ENCODE measurements around the gene MMGT1.

MMGT1 gene

DNA sequence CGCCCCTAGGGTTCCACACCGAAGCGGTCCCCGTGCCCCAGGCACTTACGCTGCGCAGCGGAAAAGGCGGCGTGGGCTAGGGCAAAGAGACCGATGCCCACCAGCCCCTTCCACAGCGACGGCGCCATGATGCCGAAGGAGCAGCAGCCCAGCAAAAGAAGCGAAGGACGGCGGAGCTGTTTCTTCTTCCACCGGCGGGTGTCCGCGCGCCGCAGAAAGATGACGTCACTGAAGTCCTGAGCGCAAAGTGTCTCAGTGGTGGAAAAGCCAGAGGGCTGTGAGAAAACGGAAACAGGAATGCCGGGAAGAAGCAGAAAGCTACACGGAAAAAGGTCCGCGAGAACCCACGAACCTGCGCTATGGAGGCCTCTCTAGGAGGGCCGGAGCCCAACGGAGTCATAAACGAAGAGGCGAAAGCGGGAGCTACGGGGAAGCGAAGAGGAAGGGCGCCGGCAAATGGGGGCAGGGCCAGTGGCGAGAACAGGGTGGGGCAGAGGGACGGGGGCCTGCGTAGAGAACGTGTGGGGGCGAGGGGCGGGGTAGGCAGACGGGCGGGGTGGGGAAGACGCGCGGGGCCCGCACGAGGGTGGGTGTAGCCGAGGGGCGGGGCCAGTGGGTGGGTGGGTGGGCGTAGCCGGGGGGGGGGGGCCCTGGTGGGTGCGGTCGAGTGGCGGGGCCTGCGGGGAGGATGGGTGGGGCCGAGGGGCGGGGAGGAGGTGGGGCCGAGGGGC, at the start of gene MMGT1:
MMGT1 (minus strand) TSS at position 441 of the 731 bp plus-strand sequence; CDS start at position 128, 313 bp downstream.
- in situ Hi-C loops (cut with MboI; ENCODE audit: low sequenced_read_pairs), result no loop called here

DNA sequence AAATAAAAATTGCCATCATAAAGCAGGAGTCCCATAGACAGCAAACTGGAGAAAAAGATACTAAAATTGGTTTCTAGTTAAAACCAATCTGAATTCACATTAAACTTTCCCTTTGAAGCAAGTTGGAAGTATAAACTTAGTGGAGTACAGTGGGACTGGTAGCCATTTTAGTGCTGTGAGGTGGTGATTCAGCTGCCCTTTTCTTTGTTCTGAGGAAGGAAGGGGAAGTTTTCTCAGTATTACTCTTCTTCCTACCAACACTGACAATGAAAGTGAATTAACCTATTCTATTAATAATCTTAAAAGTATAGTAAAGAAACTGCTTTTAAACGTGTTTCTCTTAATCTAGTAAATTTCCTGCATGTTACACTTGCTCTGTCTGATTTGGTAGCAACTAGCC, 48.1 kb upstream of the MMGT1 start:
- in situ Hi-C loops (cut with MboI; ENCODE audit: low sequenced_read_pairs), result loop anchor here (25.0 kb wide), 1 partner anchor 240 kb away; the partner anchor contains the start of gene MAP7D3

DNA sequence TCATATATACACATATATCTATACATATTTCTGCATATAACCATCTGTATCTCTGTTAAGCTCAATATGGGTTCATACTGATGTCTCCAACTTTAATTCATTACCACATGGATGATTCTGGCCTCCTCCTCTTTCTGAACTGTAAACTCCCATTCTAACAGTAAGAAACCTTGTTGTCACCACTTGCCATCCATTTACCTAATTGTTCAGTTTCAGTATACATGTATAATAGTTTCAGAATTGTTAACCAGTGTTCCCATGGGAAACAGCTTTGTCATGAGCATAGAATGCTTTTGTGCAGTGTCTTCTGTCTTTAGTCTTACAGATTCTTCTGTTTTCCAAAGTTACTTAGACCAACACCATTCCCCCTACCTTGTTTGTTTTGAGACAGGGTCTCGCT, 47.4 kb upstream of the MMGT1 start:
- in situ Hi-C loops (cut with MboI; ENCODE audit: low sequenced_read_pairs), result loop anchor here (25.0 kb wide), 1 partner anchor 241 kb away; the partner anchor contains the start of gene MAP7D3

DNA sequence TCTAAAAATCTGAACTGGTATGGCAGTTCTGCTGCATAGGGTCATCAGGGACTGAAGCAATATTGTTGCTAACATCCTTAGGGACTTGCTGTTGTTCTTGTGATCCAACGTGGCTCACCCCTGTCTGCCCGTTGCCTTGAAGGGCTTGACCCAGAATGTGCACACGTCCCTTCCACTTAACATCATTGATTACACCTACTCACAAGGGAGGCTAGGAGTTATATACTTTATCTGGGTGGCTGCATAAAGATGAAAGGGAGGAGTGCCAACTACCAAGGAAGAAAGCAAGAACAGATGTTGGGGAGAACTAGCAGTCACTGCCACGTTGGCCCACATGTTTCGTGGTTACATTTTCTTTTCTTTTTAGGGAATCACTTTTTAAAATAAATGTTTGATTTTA, 45.4 kb upstream of the MMGT1 start:
- in situ Hi-C loops (cut with MboI; ENCODE audit: low sequenced_read_pairs), result loop anchor here (25.0 kb wide), 1 partner anchor 243 kb away; the partner anchor contains the start of gene MAP7D3

DNA sequence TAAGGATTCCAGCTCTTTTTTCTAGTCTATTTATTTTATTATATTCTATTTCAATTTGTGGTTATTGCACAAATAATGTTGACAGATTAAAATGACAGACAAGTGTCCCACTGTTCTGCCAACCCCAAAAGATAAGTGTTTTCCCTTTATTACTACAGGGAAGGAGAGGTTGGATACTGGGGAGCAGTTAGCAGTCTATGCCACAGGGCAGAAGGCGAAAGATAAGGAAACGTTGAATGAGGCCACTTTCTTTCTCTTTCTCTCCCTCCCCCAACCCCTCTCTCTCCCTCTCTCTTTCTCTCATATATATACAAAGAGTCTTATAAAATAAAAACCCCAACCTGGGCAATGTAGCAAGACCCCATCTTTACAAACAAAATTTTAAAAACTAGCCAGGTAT, 43.1 kb upstream of the MMGT1 start:
- in situ Hi-C loops (cut with MboI; ENCODE audit: low sequenced_read_pairs), result loop anchor here (25.0 kb wide), 1 partner anchor 245 kb away; the partner anchor contains the start of gene MAP7D3

DNA sequence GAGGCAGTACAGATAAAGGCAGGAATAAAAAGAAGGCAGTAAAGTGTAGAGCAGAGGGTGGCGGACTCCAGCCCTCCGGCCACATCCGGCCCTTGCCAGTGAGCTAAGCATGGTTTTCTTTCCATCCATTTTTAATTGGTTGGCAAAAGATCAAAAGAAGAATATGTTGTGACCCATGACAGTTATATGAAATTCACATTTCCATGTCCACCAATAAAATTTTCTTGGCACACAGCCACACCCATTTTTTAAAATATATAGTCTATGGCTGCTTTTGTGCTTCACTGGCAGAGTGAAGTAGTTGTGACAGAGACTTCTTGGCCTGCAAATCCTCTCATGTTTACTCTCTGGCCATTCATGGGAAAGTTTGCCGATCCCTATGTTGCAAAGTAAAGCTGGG, 41.2 kb upstream of the MMGT1 start:
- in situ Hi-C loops (cut with MboI; ENCODE audit: low sequenced_read_pairs), result loop anchor here (25.0 kb wide), 1 partner anchor 247 kb away; the partner anchor contains the start of gene MAP7D3

DNA sequence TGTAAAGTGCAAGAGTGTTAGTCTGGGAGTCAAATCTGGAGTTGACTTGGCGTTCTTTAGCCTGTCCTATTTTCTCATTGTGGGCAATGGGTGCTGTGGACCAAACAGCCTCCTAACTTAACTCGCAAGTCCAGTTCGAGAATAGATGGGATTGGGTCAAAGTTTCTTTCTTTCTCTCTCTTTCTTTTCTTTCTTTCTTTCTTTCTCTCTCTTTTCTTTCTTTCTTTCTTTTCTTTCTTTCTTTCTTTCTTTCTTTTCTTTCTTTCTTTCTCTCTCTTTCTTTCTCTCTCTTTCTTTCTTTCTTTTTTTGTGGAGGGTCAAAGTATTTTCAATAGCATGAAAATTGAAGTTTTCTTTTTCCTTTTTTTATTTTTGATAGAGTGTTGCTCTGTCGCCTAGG, 14.5 kb upstream of the MMGT1 start:
- in situ Hi-C loops (cut with MboI; ENCODE audit: low sequenced_read_pairs), result no loop called here

DNA sequence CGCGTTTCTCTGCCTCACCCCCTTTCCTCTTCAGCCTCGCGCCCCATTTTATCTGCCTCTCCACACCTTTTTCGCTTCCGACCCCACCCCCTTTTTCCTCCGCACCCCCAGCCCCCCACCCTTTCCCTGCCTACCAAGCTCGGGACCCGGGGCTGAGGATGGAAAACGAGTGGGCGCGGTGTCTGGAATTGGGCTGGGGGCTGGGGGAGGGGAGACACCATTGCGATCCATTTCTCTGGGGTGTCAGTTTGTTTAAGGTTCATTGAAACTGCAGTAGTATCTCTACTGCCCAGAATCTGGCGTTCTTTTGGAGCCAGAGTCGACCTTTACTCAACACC, 12.2 kb upstream of the MMGT1 start:
- in situ Hi-C loops (cut with MboI; ENCODE audit: low sequenced_read_pairs), result no loop called here

DNA sequence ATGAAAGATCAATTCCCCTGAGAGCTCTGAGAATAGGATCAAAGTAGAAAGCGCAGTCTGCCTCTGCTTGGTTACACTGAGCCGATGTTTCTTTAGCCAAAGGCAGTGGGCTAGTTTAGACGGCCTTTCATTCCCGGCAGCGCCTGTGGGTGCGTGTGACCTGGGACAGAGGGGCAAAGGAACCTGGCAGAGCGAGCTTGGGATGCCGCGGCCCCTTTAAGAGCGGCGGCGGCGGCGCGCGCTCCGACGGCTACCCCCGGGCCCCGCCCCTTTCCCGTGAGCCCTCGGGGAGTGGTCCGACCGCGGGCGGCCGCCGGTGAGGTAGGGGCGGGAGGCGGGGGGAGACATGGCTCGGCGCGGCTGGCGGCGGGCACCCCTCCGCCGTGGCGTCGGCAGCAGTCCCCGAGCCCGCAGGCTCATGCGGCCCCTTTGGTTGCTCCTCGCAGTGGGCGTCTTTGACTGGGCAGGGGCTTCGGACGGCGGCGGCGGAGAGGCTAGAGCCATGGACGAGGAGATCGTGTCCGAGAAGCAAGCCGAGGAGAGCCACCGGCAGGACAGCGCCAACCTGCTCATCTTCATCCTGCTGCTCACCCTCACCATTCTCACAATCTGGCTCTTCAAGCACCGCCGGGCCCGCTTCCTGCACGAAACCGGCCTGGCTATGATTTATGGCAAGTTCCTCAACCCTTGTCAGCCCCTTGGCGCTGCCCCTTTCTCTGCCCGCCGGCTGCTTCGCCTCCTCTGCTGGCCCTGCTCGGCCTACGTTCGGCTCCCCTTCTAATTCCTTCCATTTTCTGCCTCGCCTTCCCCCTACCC, 11.6 kb upstream of the MMGT1 start, which contains the start of gene SLC9A6:
SLC9A6 (plus strand) TSS at position 279 of the 816 bp plus-strand sequence; CDS start at position 503, 224 bp downstream.
- in situ Hi-C loops (cut with MboI; ENCODE audit: low sequenced_read_pairs), result no loop called here

DNA sequence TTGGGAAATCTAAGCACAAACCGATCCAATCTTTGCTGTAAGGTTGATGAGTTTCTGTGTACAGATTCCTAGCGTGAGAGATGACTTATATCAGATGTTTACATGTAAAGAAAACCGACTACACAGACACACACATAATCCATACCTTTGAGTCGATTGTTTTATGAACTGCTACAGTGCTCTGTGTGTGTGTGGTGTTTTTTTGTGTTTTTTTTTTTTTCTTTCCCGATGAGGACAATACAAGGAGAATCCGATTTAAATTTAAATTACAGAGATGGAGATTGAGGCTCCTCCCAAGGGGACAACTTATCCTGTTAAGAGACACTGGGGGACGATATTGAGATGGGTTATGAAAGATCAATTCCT, 11.0 kb upstream of the MMGT1 start:
- in situ Hi-C loops (cut with MboI; ENCODE audit: low sequenced_read_pairs), result no loop called here

DNA sequence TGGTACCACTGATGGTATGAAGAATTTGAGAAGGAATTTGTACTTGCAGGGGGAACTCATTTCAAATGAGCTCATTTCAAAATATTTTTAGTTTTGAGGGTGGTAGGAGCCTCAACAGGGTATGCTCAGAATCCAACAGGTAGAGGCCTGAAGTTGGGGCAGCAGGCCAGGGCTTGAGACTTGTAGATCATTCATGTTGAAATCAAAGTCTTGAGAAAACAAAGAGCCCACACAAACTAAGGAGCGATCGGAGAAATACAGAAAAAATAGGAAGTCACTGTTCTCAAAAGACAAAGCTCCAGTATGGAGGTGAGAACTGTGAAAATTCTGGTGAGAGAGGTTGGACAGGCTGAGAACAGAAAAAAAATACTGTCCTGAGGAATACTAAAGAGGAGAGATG, 10.5 kb upstream of the MMGT1 start:
- in situ Hi-C loops (cut with MboI; ENCODE audit: low sequenced_read_pairs), result no loop called here

DNA sequence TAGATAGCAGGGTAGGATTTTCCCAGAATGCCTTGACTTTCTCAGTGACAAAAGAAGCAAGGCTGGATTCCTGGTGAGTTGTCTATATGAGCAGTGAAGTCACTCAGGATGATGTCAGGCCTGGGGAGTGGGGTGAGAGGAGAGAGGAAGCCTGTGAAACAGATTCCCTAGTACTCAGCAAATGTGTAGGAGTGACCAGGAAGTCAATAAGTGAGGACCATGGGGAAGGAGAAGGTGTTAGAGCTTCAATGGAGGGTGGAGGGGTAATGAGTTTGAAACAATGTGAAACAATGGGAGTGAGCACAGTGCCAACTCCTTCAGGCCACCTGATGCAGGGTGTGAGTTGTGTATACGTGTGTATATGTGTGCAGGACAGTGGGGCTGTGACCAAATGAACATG, 9.1 kb upstream of the MMGT1 start:
- in situ Hi-C loops (cut with MboI; ENCODE audit: low sequenced_read_pairs), result no loop called here

DNA sequence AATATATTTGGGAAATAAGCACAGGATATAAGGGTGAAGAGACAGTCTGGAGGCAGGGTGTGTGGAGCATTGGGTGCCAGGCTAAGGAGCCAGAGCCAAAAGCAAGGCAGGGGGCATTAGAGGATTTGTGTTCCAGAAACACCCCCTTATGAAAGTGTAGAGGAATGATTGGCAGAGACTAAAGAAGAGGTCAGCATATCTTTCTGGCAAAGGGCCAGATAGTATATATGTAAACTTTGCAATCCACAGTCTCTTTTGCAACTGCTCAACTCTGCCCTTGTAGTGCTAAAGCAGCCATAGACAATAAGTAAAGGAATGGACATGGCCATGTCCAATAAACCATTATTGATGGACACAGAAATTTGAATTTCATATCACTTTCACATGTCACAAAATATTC, 7.9 kb upstream of the MMGT1 start:
- in situ Hi-C loops (cut with MboI; ENCODE audit: low sequenced_read_pairs), result no loop called here

DNA sequence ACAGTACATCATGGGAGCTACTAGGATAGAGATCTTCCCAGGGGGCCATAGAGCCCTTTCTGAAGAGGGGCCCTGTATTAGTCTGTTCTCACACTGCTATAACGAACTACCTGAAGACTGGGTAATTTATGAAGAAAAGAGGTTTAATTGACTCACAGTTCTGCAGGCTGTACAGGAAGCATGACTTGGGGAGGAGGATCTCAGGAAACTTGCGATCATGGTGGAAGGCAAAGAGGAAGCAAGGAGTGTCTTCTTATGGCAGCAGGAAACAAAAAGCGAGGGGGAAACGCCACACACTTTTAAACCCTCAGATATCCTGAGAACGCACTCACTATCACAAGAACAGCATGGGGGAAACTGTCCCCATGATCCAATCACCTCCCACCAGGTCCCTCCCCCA, 7.2 kb upstream of the MMGT1 start:
- in situ Hi-C loops (cut with MboI; ENCODE audit: low sequenced_read_pairs), result no loop called here

DNA sequence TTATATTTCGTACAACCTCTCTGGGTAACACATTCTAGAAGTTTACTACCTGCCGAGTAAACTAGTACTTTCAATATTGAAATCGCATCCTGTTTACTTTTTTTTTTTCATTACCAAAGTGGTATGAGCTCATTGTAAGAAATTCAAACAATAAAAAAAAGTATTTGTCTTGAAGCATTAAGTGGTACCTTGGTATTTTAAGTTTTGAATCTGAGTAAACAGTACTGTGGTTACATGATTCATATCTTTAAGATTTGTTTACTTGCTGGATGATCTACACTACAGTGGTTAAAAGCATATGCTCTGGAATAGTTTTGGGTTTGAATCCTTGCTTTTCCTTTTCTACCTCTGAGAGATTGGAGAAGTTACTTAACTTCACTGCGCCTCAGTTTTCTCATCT, 3.8 kb upstream of the MMGT1 start:
- in situ Hi-C loops (cut with MboI; ENCODE audit: low sequenced_read_pairs), result no loop called here

DNA sequence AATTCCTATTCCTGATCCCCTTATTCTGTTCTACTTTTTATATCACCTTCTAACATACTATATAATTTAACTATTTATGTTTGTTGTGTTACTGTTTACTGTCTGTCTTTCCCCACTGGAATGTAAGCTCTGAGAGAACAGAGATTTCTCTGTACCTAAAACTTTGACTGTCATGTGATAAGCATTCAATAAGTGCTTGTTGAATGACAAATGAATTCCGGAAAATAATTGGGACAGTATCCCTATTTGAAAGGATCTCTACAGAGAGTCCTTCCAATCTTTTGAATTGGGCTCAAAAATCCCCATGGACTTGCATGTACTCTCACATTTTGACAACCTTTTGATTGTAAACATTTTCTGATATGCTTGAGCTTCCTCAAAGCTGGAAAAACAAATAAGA, 1.6 kb upstream of the MMGT1 start:
- in situ Hi-C loops (cut with MboI; ENCODE audit: low sequenced_read_pairs), result no loop called here

DNA sequence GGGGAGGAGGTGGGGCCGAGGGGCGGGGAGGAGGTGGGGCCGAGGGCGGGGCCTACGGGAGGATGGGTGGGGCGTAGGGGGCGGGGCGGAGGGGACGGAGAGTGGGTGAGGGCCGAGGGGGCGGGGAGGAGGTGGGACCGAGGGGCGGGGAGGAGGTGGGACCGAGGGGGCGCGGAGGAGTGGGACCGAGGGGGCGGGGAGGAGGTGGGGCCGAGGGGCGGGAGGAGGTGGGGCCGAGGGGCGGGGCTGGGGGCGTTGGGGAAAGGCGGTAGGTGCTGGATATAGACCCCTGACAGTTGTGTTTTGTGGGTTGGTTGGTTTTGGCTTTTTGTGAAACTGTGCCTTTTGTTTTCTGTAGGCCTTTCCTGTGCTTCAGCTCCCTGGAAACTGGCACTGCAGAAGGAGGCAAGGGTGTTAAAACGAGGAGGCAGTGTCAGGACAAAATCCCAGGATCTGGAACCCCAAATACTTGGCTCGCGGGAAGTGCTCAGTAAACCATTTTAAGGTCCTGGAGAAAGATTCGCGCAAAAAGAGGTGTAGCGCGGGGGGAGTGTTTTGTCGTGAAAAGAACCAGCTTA, 580 bp upstream of the MMGT1 start:
- in situ Hi-C loops (cut with MboI; ENCODE audit: low sequenced_read_pairs), result no loop called here

DNA sequence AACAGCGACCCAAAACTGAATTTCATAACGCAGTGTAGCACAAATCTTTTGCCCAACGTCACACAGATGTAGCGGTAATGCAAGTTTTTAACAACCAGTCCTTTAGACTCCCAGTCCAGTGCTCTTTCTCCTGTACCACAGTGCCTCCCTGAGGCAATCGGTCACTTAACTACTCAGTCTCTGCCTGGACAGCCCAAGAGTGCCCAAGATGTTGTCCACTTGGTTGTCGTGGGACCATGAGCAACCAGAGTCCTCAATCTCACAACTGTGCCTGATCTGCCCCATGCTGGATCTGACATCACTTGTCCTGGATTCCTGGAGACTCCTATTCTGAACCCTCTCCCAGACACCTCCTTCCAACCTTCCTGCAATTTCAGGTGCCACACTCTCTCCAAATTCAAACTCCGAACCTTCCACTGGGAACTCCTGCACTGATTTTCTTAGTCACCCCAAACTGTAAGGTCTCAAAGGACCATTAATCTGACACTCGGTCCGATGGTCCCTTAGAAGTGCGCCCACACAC, 702 bp downstream of the MMGT1 start:
- in situ Hi-C loops (cut with MboI; ENCODE audit: low sequenced_read_pairs), result no loop called here

DNA sequence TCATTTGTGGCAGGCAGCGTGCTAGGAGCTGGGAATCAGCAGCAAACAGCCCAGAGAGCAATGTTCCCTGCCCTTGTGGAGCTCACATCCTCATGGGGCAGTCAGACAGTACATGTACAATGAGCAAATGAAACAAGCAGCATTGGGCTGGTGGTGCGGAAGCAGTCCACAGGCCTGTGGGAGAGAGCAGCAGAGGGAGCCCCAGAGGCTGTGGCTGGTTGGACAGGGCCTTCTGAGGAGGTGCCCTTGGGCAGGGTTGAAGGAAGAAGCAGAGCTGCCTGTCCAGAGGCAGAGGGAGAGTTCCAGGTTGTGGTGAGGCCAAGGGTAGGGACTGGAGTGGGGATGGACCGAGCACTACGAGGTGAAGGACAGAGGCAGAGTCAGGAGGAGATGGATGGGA, 22.5 kb downstream of the MMGT1 start:
- in situ Hi-C loops (cut with MboI; ENCODE audit: low sequenced_read_pairs), result no loop called here

DNA sequence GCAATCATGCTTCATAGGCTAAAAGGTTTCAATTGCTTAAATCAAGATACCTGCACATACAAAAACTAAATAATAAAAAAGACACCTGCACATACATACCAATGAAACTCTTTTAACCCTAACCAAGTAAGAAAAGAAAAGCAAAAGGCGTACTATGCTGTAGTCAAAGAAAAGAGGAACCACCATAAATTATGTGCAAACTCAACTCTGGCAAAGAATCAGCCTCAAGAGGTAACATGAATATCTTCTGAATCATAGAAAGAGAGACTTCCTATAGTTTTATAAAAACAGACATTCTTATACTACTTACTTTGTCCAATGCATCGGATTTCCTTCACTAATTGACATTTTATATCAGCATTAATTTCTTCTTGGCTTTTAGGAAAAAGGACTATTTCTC, 29.3 kb downstream of the MMGT1 start:
- in situ Hi-C loops (cut with MboI; ENCODE audit: low sequenced_read_pairs), result no loop called here

All from HL-60/S4 (cell line).